Sigmoid colon (tissue), 4 donors: Measurements from ENCODE around the gene LRFN2.

Experiments used
- EP300 ChIP-seq, 4 donors: sonication (generic); formaldehyde crosslinking; IDR thresholded peaks; one replicate each; pipeline ENCODE4 v1.6.1; 2017; ENCODE audit warnings: antibody characterized with exemption in 4 of 4
- POLR2A ChIP-seq, 2 donors: fragments of 450-650 bp; IDR thresholded peaks; one replicate each; pipeline ENCODE4 v1.6.1; 2016; ENCODE audit warnings: antibody characterized with exemption in 2 of 2, mild to moderate bottlenecking in 2 of 2, moderate library complexity in 2 of 2
- POLR2AphosphoS5 ChIP-seq, 4 donors: sonication (generic); formaldehyde crosslinking; IDR thresholded peaks; one replicate each; pipeline ENCODE4 v1.6.1; 2017; ENCODE audit warnings: antibody characterized with exemption in 4 of 4
- TF ChIP-seq, protein P1 (sequence below), 4 experiments: fragments of 450-650 bp in 3 of 4; fragments of 200-600 bp in 1 of 4; IDR thresholded peaks; one replicate each; pipeline ENCODE4 v1.5.1; 2016 to 2019; ENCODE audit warnings: antibody characterized with exemption in 4 of 4, mild to moderate bottlenecking in 3 of 4, moderate library complexity in 2 of 4

DNA sequence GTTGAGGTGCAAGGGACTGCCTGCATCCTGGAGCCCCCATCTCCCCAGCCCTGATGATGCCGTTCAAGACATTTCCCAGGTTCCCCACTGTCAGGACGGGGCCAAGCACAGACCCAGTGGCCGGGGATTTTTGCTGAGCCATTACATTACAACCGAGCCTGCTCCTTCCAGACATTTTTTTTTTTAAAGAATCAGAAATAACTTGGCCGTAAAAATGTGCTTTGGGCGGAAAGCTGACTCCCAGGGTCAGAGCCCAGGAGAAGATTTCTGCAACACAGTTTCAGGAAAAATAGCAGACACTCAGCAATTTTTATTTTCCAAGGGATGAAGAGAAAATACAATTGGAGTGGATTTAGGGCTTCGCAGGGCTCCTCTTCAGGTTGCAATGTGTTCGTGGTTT, 87.9 kb downstream of the LRFN2 start:
- TF ChIP-seq, protein P1, sequence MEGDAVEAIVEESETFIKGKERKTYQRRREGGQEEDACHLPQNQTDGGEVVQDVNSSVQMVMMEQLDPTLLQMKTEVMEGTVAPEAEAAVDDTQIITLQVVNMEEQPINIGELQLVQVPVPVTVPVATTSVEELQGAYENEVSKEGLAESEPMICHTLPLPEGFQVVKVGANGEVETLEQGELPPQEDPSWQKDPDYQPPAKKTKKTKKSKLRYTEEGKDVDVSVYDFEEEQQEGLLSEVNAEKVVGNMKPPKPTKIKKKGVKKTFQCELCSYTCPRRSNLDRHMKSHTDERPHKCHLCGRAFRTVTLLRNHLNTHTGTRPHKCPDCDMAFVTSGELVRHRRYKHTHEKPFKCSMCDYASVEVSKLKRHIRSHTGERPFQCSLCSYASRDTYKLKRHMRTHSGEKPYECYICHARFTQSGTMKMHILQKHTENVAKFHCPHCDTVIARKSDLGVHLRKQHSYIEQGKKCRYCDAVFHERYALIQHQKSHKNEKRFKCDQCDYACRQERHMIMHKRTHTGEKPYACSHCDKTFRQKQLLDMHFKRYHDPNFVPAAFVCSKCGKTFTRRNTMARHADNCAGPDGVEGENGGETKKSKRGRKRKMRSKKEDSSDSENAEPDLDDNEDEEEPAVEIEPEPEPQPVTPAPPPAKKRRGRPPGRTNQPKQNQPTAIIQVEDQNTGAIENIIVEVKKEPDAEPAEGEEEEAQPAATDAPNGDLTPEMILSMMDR (IDR thresholded peaks at IDR 0.05): no peak
- no peak for TF ChIP-seq POLR2A (IDR thresholded peaks at IDR 0.05)
- no peak for TF ChIP-seq EP300 (IDR thresholded peaks at IDR 0.05)
- TF ChIP-seq POLR2AphosphoS5 (IDR thresholded peaks at IDR 0.05): no peak
